GM21723 (cell line): ENCODE results near the gene AKNA.

Experiments
- ATAC-seq: cut with Tn5 transposase; IDR thresholded peaks from one replicate; pipeline ENCODE4 v1.9.1; 2021; ENCODE audit warnings: mild to moderate bottlenecking, moderate library complexity; ENCODE audit not compliant: unreplicated experiment

AKNA gene, protein sequence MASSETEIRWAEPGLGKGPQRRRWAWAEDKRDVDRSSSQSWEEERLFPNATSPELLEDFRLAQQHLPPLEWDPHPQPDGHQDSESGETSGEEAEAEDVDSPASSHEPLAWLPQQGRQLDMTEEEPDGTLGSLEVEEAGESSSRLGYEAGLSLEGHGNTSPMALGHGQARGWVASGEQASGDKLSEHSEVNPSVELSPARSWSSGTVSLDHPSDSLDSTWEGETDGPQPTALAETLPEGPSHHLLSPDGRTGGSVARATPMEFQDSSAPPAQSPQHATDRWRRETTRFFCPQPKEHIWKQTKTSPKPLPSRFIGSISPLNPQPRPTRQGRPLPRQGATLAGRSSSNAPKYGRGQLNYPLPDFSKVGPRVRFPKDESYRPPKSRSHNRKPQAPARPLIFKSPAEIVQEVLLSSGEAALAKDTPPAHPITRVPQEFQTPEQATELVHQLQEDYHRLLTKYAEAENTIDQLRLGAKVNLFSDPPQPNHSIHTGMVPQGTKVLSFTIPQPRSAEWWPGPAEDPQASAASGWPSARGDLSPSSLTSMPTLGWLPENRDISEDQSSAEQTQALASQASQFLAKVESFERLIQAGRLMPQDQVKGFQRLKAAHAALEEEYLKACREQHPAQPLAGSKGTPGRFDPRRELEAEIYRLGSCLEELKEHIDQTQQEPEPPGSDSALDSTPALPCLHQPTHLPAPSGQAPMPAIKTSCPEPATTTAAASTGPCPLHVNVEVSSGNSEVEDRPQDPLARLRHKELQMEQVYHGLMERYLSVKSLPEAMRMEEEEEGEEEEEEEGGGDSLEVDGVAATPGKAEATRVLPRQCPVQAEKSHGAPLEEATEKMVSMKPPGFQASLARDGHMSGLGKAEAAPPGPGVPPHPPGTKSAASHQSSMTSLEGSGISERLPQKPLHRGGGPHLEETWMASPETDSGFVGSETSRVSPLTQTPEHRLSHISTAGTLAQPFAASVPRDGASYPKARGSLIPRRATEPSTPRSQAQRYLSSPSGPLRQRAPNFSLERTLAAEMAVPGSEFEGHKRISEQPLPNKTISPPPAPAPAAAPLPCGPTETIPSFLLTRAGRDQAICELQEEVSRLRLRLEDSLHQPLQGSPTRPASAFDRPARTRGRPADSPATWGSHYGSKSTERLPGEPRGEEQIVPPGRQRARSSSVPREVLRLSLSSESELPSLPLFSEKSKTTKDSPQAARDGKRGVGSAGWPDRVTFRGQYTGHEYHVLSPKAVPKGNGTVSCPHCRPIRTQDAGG (N-terminal part only)

DNA sequence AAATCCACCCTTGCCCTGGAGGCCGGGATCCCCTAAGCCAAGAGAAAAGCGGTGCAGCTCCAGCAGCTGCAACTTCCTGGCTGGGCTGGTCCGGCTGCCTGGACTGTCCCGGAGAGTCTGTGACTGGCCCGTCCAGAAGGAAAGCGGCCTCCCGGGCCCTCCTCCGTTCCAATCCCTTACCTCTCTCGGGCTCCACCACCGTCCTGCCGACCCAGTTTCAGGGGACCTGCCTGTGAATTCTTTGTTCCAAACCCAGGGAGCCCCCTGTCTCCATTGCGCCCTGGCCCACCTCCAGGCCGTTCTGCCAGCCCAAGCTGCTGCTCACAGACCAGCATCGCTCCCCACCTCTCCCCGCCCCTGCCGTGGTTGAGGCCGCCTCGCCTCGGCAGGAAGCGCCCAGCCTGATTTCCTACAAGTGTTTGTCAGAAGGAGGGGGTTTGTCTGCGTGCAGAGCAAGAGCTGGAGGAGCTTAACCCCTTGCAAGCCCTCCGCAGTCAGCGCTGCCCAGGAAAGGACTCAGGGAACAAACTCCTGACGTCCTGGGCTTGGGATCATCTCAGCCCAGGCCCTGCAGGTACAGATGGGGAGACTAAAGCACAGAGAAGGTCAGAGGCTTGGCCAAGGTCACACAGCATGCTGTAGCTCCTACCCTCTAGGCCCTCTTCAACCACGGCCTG lies at the start of gene AKNA:
Gene AKNA, minus strand, starts transcription at position 303 of the 677 bp plus-strand sequence. CDS start 6,649 bp downstream, outside the sequence.
- ATAC-seq = peak; percentile 33

DNA sequence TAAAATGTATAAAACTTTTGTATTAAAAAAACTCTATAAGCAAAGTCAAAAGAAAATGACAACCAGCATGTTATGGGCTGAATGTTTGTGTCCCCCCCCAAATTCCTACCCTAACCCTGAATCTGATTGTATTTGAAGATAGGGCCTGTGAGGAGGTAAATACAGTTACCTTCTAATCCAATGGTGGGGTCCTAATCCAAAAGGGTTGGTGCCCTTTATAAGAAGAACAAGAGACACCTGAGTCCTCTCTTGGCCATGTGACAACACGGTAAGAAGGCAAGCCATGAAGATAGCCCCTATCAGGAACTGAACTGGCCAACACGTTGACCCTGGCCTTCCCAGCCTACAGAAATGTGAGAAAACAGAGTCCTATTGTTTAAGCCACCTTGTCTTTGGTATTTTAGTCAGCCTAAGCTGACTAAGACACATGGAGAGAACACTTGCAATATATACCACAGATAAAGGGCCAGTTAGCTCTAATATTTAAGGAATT lies 49.7 kb upstream of the AKNA start:
- ATAC-seq = no peak

DNA sequence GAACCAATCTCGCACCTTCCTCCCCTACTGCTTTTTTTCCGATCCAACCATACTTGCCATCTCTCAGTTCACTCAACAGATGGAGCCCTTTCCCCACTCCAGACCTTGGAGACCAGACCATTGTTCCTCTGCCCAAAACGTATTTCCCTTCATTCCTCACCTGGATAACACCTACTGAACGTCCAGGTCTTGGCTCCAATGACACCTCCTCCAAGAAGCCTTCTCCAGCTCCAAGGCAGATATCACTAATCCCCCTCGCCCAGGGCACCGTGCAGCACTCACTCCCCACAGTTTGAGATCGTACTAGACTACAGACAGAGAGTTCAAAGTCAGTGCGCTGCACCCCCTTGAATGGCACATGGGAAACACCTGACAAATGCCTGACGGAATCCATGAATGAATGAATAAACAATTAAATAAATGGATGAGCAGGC lies 47.1 kb upstream of the AKNA start:
- ATAC-seq = no peak

DNA sequence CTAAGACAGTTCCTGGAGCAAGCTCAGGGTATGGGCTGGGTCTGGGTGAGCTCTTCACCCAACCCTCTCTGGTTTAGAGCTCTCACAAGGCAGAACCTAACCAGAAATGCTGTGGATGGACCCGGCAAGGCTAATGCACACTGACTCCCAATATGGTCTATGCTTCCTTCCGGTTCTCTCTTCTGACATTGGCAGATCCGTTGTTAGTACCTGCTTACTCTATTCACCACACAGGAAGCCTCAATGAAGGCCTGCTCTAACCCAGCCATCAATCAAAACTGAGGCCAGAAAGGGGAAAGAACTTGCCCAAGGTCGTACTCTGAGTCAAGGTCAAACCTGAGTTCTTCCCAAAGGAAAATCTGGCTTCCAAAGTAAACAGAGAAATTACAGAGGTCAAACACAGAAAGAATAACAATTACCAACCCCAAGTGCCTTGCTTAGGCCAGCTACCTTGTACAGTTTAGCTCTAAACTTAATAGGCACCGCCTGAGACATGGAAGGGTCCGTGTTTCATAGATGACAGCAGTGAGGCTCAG lies 46.0 kb upstream of the AKNA start:
- ATAC-seq = no peak

DNA sequence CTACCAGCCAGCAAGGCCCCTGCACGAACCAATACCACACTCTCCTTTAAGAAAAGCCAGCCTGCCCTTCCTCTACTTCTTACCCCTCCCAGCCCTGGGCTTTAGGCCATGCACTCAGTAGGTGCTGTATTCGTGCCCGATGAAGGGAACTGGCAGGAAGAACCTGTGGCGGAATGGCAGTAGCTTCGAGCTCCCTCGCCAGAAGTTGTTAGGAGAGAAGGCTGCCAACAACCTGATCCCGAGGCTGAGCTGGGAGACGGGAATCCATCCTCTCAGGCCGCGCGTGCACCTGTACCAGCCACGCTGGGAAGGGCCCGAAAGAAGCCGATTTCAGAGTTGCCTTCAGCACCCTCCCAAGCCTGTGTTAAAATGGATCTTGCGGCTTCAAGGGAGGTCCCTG lies 45.3 kb upstream of the AKNA start:
- no peak for ATAC-seq

DNA sequence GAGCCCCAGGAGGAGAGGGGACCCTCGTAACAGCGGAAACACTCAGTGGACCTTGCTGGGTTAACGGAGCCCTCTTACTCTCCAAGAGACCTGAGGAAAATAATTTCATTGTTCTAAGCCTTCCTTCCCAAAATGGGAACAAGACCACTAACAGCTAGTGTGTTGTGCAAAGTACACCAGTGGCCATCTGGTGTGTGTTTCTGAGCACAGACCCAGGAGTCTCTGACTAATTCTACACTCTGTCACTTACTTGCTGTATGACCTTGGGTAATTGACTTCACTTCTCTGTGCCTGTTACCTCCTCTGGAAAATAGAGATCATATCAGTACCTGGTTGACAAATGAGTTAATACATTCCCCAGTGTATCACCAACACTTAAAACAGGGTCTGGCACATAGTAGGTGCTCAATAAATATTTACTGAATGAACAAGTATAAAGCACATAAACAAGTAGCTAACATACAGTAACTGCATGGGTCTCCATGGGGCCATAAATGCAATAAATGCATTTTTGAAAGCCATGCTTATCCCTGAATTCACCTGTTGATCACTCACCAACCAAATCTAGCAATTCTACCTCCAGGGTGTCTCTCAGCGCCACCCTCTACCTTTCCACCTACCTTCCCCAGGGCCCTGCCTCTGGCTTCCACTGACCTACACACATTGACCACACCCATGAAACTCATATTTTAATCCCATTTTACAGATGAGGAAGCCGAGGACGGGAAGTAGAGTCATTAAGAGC lies 44.7 kb upstream of the AKNA start:
- no peak for ATAC-seq

DNA sequence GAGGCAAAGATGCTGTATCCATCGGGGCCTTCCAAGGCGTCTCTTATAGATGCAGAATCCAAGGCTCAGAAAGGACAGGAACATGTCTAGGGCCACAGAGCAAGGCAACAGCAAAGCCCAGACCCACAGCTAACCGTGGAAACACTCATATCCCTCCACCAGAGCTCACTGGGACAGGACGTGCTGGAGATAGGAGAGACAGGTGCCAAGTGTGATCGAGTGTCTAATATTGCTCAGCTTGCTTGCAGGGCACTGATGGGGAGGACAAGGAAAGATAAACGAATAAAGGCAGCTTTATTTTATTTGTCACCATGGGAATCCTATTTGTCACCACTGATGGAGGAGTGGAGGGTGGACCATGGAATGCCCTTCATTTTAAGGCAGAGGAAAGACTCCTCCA lies 44.0 kb upstream of the AKNA start:
- ATAC-seq = no peak

DNA sequence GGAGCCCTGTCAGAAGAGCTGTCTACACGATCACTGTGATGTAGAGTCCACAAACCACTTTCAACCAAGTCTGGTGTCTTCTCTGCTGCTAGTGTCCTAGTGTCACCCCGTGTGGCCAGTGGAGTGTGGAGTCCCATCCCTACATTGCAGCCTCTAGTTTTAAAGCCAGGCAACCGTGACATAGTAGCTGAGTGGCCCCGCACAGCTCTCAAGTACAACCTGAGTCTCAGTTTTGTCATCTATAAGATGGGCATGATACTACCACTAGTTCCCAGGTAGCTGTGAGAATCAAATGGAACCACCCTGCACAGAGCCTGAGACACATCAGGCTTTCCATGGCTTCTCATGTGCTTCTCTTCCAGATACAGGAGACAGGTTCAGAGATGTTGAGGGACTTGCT lies 43.2 kb upstream of the AKNA start:
- no peak for ATAC-seq

DNA sequence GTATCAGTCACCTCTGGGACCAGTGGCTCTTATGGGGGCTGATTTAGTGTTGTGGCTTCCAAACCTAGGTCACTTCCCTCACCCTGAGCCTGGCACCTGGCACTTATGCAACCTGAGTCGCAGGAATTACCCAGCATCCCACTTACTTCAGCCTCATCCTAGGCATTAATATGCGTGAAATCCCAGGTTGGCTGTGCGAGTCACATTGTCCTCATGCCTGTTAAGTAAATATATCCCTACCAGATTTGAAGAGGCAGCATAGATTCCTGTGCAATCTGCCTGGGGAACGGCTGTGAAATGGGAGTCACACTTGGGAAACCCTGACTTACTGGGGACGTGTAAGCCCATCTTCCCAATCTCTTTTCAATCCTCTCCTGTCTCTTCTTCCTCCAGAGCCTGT lies 42.7 kb upstream of the AKNA start:
- no peak for ATAC-seq

DNA sequence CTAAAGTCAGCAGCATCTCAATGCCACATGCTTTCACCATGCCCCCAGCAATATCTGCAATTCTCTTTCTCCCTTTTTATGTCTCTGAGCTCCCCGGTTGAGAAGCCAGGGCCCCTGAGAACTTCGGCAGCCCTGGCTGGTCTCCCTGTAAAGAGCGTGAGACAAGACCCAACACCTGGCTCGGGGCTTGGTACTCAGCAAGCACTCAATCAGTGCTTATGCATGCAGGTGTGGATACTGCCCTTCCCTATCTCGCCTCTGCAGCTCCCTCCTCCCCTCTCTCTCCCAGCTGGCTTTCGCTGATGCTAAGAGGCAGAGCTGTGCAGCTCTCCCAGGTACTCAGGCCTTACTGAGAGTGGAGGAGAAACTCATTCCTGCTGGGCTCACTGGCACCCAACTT lies 41.7 kb upstream of the AKNA start:
- no peak for ATAC-seq

DNA sequence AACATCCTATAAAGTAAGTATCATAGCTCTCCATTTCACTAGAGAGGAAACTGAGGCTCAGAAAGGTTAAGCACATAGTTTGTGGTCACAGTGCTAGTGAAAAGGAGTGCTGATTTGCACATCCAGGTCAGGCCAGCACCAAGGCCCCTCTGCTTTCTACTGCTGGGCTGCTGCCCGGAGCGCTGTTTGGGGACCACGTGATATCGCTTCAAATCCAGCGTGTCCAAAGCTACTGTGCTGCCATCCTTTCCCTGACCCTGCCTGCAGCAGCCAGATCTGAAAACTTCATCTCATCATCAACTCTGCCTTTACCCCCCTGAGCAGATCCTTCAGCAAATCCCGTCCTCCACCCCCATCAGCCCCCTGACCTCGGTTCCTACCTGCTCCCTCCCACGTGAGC lies 40.7 kb upstream of the AKNA start:
- ATAC-seq = no peak

DNA sequence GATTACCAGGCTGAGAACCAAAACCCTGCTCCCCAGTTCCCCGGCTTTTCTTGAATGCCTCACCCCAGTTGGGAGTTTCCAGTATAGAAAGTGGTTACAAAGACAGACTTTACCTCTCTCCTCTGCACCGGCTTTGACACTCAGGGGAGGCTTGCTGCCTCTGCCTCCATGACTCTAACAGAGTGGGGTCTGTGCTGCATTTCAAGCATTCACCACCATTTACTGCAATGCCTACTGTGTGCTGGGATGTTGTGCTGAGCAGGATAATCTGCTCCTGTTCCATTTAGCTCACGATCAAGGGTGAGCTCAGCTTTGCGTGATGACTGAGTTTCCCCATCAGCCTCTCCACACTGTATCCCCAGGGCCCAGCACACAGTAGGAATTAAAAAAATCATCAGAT lies 39.9 kb upstream of the AKNA start:
- ATAC-seq = no peak

DNA sequence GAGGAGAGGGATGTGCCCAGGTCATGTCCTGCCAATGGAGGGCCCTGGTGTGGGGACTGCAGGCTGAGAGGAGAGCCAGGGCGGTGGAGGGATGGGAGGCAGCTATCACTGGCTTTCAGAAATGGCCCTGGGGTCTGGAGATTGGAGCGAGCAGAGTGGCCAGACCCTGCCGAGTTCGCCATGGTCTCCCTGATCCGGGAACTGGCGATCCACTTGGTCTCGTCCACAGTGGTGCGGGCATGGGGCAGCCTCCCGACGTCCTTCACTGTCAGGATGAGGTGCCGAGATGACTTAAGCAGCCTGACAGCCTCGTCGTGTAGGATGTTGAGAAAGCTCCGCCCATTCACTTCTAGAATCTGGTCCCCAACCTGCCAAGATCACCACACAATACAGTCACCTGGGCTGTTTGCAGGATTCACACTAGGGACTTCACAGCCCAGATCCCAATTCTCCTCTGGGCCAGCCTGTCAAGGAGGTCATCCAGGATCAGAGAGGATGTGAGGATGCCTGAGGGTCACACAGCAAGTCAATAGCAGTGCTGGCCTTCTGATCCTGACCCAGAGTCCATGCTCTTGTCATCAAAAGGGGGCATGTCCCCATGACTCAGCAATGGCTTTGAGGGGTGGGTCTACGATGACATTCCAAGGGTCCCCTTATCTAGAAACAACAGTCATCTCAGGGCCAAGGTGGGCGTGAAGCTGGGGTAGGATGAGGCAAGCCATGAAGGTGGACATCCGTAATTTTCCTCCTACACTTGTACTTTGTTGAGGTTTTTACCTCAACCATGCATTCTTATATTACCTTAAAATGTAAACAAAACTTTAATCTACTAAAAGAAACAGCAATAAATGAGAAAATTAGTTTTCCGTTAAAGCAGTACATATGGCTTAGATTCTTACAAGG lies 38.5 kb upstream of the AKNA start:
- ATAC-seq = no peak

DNA sequence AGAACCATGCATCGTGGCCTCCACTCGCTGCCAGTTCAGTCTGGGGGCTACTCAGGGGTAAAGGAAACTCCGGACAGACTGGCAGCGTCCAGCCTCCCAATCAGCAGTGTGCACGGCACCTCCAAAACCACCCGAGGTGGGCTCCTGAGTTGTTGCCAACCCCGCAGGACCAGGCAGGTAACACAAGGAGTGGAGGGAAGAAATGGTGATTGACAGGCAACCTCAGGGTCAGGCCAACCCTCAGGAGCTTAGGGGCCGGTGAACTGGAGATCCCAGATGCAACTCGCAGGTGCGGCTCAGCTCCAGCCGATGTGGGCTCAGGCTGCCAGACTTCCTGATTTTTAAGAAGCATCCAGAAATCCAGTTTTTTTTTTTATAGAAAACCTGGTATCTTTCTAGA lies 37.3 kb upstream of the AKNA start:
- no peak for ATAC-seq

DNA sequence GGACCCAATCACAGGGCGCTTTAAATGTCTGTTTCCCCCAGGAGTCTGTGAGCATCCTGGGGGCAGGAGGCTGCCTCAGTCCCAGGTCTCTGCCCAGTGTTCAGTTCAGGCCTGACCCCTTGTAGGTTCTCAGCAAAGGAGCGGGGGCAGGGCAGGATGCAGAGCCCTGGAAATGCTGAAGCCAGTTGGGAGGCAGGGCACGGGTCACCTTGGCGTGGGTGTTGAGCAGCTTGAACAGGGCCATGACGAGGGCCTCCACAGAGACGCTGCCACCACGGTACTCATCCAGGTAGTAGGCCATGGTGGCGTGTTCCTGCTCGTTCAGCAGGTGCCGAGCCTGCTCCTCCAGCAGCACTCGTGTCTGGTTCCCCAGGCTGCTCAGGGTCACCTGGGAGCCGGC lies 36.3 kb upstream of the AKNA start:
- ATAC-seq = no peak

DNA sequence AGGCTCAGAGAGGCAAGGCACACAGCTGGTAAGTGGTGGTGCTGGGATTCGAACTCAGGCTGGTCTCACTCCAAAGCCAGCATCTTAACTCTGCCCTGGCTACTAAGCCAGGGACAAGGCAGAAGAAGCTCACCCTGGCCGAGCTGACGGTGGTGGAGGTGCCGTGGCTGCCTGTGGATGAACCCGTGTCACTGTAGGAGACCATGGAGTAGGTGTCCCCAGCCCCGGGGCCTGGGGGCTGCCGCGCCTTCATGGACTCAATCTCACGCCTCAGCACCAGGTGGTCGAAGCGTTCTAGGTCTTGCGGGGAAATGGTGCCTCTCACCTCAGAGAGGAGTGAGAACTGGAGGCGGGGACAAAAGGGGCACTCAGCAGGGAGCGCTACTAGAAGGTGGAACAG lies 35.4 kb upstream of the AKNA start:
- ATAC-seq = no peak

DNA sequence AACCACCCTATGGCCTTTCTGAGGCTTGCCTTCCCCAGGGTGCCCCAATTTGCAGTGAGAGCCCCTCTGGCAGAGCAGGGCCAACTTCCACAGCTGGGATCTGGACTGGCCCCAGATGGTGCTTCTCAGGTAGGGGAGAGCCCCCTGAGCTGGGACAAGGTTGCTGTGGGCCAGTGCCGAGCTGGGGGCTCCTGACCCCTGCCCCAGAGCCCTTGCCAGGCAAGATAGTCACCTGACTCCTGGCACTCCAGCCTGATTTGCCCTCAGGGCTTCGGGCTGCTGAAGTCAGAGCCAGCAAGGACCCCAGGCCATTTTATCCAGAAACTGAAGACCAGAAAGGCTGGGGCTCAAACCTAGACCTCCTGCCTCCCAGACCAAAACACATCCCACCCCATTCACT lies 33.4 kb upstream of the AKNA start:
- ATAC-seq = no peak

DNA sequence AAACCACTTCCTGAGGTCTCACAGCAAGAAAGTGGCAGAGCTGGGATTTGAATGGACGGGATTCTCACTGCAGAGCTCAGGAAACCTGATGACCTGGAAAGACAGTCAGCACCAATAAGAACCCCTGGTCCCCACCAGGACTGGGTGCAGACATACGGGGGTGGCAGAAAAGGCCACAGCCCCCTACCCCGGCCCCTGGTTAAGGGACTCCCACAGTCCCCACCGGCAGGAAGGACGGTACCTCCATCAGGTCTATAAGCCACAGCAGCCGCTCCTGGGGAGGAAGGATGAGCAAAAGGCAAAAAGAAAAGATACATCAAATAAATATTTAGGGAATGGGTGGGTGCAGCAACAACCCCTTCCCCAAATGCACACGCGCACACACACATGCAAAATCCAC lies 32.0 kb upstream of the AKNA start:
- ATAC-seq = no peak

DNA sequence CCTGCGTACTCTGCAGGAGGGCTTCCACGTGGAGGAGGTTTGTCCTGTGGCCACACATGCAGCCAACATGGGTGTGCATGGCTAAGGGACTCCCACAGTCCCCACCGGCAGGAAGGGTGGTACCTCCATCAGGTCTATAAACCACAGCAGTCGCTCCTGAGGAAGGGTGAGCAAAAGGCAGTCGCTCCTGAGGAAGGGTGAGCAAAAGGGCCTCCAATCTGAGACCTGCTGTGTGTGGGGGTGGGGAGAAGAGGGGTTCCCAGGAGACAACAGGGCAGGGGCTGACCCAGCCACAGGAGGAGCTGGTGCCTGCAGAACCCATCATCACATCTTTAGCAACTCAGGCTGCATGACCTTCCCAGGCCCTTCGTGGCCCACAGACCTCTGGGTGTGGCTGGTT lies 30.3 kb upstream of the AKNA start:
- no peak for ATAC-seq
